Activated CD4-positive, alpha-beta memory T cell treated with anti-CD3 and anti-CD28 coated beads for 36 hours (primary cell): ENCODE results near the gene UGT2B17. TPM values are rescaled to one million over a fixed set of nuclear protein-coding genes. Genes with fewer than 3 reads are reported as not detected.
"Not testable (repeated sequence)": the region's sequence is repeated elsewhere in the genome, so short reads cannot be mapped to it uniquely, and the experiment has no call there.

Experiments used
- CTCF ChIA-PET: fragments of 350-600 bp; sonication (Branson Sonifier 250); formaldehyde crosslinking; loops from one replicate; lab custom pipeline; 2021; ENCODE audit warnings: antibody characterized with exemption, inconsistent platforms; lab: Charles Lee
- POLR2A ChIA-PET: fragments of 350-600 bp; sonication (Branson Sonifier 250); formaldehyde crosslinking; loops from one replicate; lab custom pipeline; 2021; ENCODE audit warnings: antibody characterized with exemption; lab: Charles Lee
- DNase-seq: peaks from one replicate; pipeline ENCODE4 v3.0.0-alpha.2; 2020
- H3K27ac Mint-ChIP-seq: one replicate; pipeline ENCODE4 v1.8.0; 2021; ENCODE audit warnings: mixed read lengths
- H3K27me3 Mint-ChIP-seq: one replicate; pipeline ENCODE4 v1.8.0; 2021; ENCODE audit warnings: mixed read lengths
- H3K36me3 Mint-ChIP-seq: one replicate; pipeline ENCODE4 v1.8.0; 2021; ENCODE audit warnings: mixed read lengths
- H3K4me1 Mint-ChIP-seq: one replicate; pipeline ENCODE4 v1.8.0; 2021; ENCODE audit warnings: low read depth, mixed read lengths
- H3K4me3 Mint-ChIP-seq: one replicate; pipeline ENCODE4 v1.8.0; 2021; ENCODE audit warnings: mild to moderate bottlenecking, mixed read lengths
- H3K9me3 Mint-ChIP-seq: one replicate; pipeline ENCODE4 v1.8.0; 2021; ENCODE audit warnings: mixed read lengths
- intact Hi-C: fragments of 100-400 bp; cut with micrococcal nuclease; formaldehyde crosslinking; loops from one replicate; pipeline ENCODE4 v1.15.1; 2023
- total RNA-seq, 2 experiments: library from RNA; stranded (reverse); gene quantifications; one replicate each; pipeline ENCODE4 v1.2.3, GENCODE V29; 2021

UGT2B17 gene
- total RNA-seq, 2 experiments from 2014 or later, result not detected

- Mint-ChIP-seq H3K9me3 (peaks cover 16% of the 10 kb centered on the region), H3K4me1 (peaks cover 10% of the 10 kb centered on the region)
- H3K36me3 Mint-ChIP-seq, H3K27ac Mint-ChIP-seq, DNase-seq, H3K27me3 Mint-ChIP-seq, POLR2A ChIA-PET, intact Hi-C loops, H3K4me3 Mint-ChIP-seq: not testable (repeated sequence)
- CTCF ChIA-PET, result interaction anchor here (0.7 kb wide), 1 partner anchor 1898 kb away, joined by 3 read pairs; no protein-coding TSS in a partner anchor
Measured at GRCh38 chr4:68503462-68503861, 72.7 kb downstream of the UGT2B17 start.

DNA sequence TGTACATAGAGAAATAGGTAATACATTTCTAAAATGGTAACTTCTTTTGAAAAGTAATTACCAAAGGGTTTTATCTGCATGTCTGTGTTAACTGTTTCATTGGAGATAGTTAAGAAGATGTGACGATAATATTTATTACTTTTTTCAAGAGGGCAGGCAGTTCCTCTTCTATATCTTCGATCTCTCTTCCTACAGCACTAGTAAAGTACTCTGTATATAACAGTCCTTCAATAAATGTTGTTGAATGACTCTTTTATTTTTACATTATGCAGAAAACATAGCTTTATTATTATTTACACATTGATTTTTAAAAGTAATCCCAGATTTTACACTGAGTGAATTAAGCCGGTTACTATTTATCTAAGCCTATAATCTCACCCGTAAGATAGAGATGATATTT, 77.1 kb downstream of the UGT2B17 start:
- Mint-ChIP-seq H3K27me3 (no peaks in the 10 kb centered on the region), H3K4me3 (no peak overlapping the region), H3K9me3 (peaks cover under 1% of the 10 kb centered on the region), H3K4me1 (peaks cover 7% of the 10 kb centered on the region), H3K36me3 (no peaks in the 10 kb centered on the region), H3K27ac (no peak overlapping the region)
- intact Hi-C loops, result loop anchor here (2.0 to 5.0 kb wide), 3 partner anchors 226 to 1683 kb away; no protein-coding TSS in a partner anchor
- no peak for DNase-seq
- ChIA-PET CTCF (interaction anchor here (0.7 to 0.8 kb wide), 2 partner anchors 24 to 226 kb away, joined by 3 read pairs; no protein-coding TSS in a partner anchor), POLR2A (no interaction called here)

- Mint-ChIP-seq H3K36me3 (no peaks in the 10 kb centered on the region), H3K4me1 (peaks cover 7% of the 10 kb centered on the region), H3K9me3 (no peaks in the 10 kb centered on the region), H3K27ac (no peak overlapping the region), H3K27me3 (no peaks in the 10 kb centered on the region), H3K4me3 (no peak overlapping the region)
- POLR2A ChIA-PET, result no interaction called here
- DNase-seq, result peak; percentile 75
- CTCF ChIA-PET, result interaction anchor here (0.6 to 1.0 kb wide), 4 partner anchors 24 to 306 kb away, joined by 3 to 6 read pairs (median 3); no protein-coding TSS in a partner anchor
- intact Hi-C loops, result loop anchor here (2.0 to 5.0 kb wide), 3 partner anchors 226 to 1684 kb away; no protein-coding TSS in a partner anchor
Measured at GRCh38 chr4:68498413-68499007, 77.6 kb downstream of the UGT2B17 start.

GRCh38 chr4:68494688-68495087, 81.4 kb downstream of the UGT2B17 start:
- Mint-ChIP-seq H3K4me3 (no peak overlapping the region), H3K27ac (no peak overlapping the region), H3K4me1 (peaks cover 7% of the 10 kb centered on the region), H3K36me3 (no peaks in the 10 kb centered on the region), H3K27me3 (no peaks in the 10 kb centered on the region), H3K9me3 (no peaks in the 10 kb centered on the region)
- ChIA-PET POLR2A (no interaction called here), CTCF (no interaction called here)
- no peak for DNase-seq
- intact Hi-C loops, result loop anchor here (5.0 kb wide), 2 partner anchors 1388 to 1688 kb away; no protein-coding TSS in a partner anchor

GRCh38 chr4:68490826-68491457, 85.2 kb downstream of the UGT2B17 start:
- CTCF ChIA-PET, result no interaction called here
- Mint-ChIP-seq H3K4me1 (peaks cover 5% of the 10 kb centered on the region), H3K27me3 (no peaks in the 10 kb centered on the region)

DNA sequence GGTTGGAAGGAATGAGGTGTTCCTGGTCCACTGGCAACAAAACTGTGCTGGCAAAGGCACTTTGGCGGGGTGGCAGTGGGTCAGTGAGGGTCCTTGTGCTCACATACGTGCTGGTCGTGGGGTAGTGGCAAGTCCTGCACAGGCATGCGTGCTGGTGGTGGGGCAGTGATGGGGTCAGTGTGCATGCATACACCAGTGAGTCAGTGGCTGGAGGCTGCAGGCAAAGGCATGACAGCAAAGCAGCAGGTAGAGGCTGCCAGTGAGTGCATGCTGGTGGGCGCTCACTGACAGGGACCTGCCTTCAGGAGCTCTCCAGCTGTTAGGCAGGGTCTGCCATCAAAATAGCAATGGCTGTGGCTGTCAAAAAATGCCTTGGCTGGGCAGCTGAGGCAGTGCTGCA, 86.8 kb downstream of the UGT2B17 start:
- no peaks in the 10 kb centered on the region for H3K36me3 Mint-ChIP-seq
- H3K4me1 Mint-ChIP-seq, result peaks cover 2% of the 10 kb centered on the region
- ChIA-PET POLR2A (no interaction called here), CTCF (no interaction called here)
- no peak for DNase-seq
- H3K27me3 Mint-ChIP-seq, result no peaks in the 10 kb centered on the region
- intact Hi-C loops, result no loop called here
- H3K4me3 Mint-ChIP-seq, result no peak overlapping the region
- H3K9me3 Mint-ChIP-seq, result no peaks in the 10 kb centered on the region
- no peak overlapping the region for H3K27ac Mint-ChIP-seq

More at GRCh38 chr4:68490826-68491457, 85.2 kb downstream of the UGT2B17 start:
- no peaks in the 10 kb centered on the region for H3K9me3 Mint-ChIP-seq
- POLR2A ChIA-PET, result no interaction called here
- no peak overlapping the region for H3K27ac Mint-ChIP-seq
- no peak overlapping the region for H3K4me3 Mint-ChIP-seq
- H3K36me3 Mint-ChIP-seq, result no peaks in the 10 kb centered on the region
- DNase-seq, result no peak
- intact Hi-C loops, result no loop called here

Other genes with a start within 250 kb of the UGT2B17 start
- gene YTHDC1, start 226.2 kb downstream of the UGT2B17 start, total RNA-seq, result 10 to 100 TPM; 66.8 to 68.5 TPM
- not detected for gene TMPRSS11E, start 128.9 kb downstream of the UGT2B17 start, total RNA-seq
- gene UGT2B15, start 94.3 kb upstream of the UGT2B17 start, total RNA-seq, result not detected
- not detected for gene UGT2B10, start 239.7 kb upstream of the UGT2B17 start, total RNA-seq